Psoas muscle (tissue), 8 donors: Measurements from ENCODE around the gene EIF3A. TPM values are rescaled to one million over a fixed set of nuclear protein-coding genes. Genes with fewer than 3 reads are reported as not detected.

Experiments
- ATAC-seq, 4 donors: fragments of 200-7000 bp; cut with Tn5 transposase; one replicate each; pipeline ENCODE4 v1.9.1; 2020; ENCODE audit warnings: moderate library complexity in 3 of 4, mild to moderate bottlenecking in 2 of 4
- DNase-seq, 2 donors: peaks; one replicate each; pipeline ENCODE4 v3.0.0-alpha.2; 2020
- H3K27ac ChIP-seq: fragments of 200-600 bp; one replicate; pipeline ENCODE4 v1.8.0; 2022
- H3K27me3 ChIP-seq, 3 donors: fragments of 200-600 bp in 1 of 3; one replicate each; pipeline versions ENCODE4 v1.6.1 to v1.8.0; 2013 to 2022; ENCODE audit warnings: low read length in 2 of 3, mild to moderate bottlenecking in 2 of 3, moderate library complexity in 1 of 3; ENCODE audit not compliant: insufficient read depth in 3 of 3
- H3K36me3 ChIP-seq, 2 donors: fragments of 200-600 bp in 1 of 2; one replicate each; pipeline versions ENCODE4 v1.6.1 to v1.8.0; 2013 to 2022; ENCODE audit warnings: low read depth in 1 of 2, mild to moderate bottlenecking in 1 of 2, moderate library complexity in 1 of 2; ENCODE audit not compliant: insufficient read depth in 1 of 2
- H3K4me1 ChIP-seq: fragments of 200-600 bp; one replicate; pipeline ENCODE4 v1.8.0; 2022
- H3K4me3 ChIP-seq: fragments of 200-600 bp; one replicate; pipeline ENCODE4 v1.8.0; 2022; ENCODE audit warnings: mild to moderate bottlenecking
- H3K9me3 ChIP-seq: fragments of 200-600 bp; one replicate; pipeline ENCODE4 v1.8.0; 2022
- WGBS, 3 donors: extraction: QIAGEN DNeasy Blood & Tissue Kit; methylation state at CpG; one replicate each; pipeline versions ENCODE4 v1.1.6 to v1.1.7; 2013; 5-methylcytosine and 5-hydroxymethylcytosine counted together
- intact Hi-C, 2 donors: fragments of 100-400 bp; cut with DNase I; formaldehyde crosslinking; loops; one replicate each; pipeline versions ENCODE4 v1.11.0 to v1.14.2; 2022
- polyA plus RNA-seq, 3 donors: library from polyadenylated mRNA; stranded (reverse); fragments of 200-250 nt; gene quantifications; one replicate each; pipeline ENCODE4 v1.2.3, GENCODE V29; 2013
- total RNA-seq, 4 donors: library from RNA; stranded (reverse); fragmentation: NEBNext Ultra II Directional in 2 of 4; extraction: Animal tissue kit (Norgen Biotek cat#: 25700) in 2 of 4; gene quantifications; one replicate each; pipeline versions ENCODE4 v1.2.1 to v1.2.4, GENCODE V29; 2021 to 2023
- TF ChIP-seq, protein P1 (sequence below): fragments of 200-600 bp; IDR thresholded peaks from one replicate; pipeline ENCODE4 v1.8.0; 2022; ENCODE audit warnings: antibody characterized with exemption
- donor health status: healthy with polysubstance abuse.
- donor health status: DM: no; HTN: no; CAD: no; lungs with moderate emphysema.
- donor health status: Bipolar disorder and iron deficiency.
- donor health status: healthy.
- donor health status: DM: yes; HTN: yes; CAD: no.
- donor health status: DM: no; HTN: no; CAD: no.
- donor health status: DM: no; HTN: no; CAD: no.
- donor health status: DM: yes; HTN: yes; CAD: no.

The EIF3A gene
- total and polyA plus RNA-seq, 7 donors: 71.3 to 226 (median 148) TPM

DNA sequence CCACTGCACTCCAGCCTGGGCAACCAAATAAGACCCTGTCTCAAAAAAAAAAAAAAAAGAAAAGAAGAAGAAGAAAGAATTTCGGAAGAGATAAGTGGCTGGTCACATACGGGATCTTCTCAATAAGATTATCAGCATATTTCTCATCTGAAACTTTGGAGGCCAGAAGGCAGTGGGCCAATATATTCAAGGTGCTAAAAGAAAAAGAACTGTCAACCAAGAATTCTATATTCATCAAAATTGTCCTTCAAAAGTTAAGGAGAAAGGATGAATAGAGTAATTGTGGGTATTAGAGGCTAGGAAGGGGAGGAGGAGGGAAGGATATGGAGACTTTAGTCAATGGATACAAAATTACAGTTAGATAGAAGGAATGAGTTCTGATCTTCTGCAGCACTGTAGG, 95.0 kb downstream of the EIF3A start:
- Histone ChIP-seq H3K36me3 (no peaks in the 10 kb centered on the region), H3K4me1 (no peaks in the 10 kb centered on the region), H3K9me3 (peaks cover 14% of the 10 kb centered on the region), H3K27me3 (no peaks in the 10 kb centered on the region), H3K4me3 (no peak overlapping the region), H3K27ac (no peak overlapping the region)
- ATAC-seq (no peak), DNase-seq (no peak)
- TF ChIP-seq, protein P1, sequence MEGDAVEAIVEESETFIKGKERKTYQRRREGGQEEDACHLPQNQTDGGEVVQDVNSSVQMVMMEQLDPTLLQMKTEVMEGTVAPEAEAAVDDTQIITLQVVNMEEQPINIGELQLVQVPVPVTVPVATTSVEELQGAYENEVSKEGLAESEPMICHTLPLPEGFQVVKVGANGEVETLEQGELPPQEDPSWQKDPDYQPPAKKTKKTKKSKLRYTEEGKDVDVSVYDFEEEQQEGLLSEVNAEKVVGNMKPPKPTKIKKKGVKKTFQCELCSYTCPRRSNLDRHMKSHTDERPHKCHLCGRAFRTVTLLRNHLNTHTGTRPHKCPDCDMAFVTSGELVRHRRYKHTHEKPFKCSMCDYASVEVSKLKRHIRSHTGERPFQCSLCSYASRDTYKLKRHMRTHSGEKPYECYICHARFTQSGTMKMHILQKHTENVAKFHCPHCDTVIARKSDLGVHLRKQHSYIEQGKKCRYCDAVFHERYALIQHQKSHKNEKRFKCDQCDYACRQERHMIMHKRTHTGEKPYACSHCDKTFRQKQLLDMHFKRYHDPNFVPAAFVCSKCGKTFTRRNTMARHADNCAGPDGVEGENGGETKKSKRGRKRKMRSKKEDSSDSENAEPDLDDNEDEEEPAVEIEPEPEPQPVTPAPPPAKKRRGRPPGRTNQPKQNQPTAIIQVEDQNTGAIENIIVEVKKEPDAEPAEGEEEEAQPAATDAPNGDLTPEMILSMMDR: no peak
- WGBS, 3 donors: 87 to 93% (median 88%) methylated on average over 2 of the region's 2 CpGs
- intact Hi-C loops: no loop called here

Other genes with a start within 250 kb of the EIF3A start
- 10 to 100 TPM in 3 of 4 donors, 1 to 10 TPM in 1; 9.7 to 59.4 (median 17.1) TPM for gene NANOS1, start 51.1 kb downstream of the EIF3A start, total RNA-seq
- 10 to 100 TPM in 2 of 3 donors, 1 to 10 TPM in 1; 1.4 to 32.8 (median 30.7) TPM for gene NANOS1, start 51.1 kb downstream of the EIF3A start, polyA plus RNA-seq
- 10 to 100 TPM; 13.9 to 22.1 (median 20.1) TPM for gene DENND10, start 23.3 kb upstream of the EIF3A start, total RNA-seq
- 10 to 100 TPM in 2 of 3 donors, 1 to 10 TPM in 1; 6.6 to 27.9 (median 12.9) TPM for gene DENND10, start 23.3 kb upstream of the EIF3A start, polyA plus RNA-seq
- gene SFXN4, start 84.9 kb upstream of the EIF3A start, total RNA-seq: 10 to 100 TPM; 37.1 to 48.9 (median 43.9) TPM
- gene SFXN4, start 84.9 kb upstream of the EIF3A start, polyA plus RNA-seq: 10 to 100 TPM; 49.0 to 67.2 (median 65.7) TPM
- gene PRDX3, start 98.0 kb upstream of the EIF3A start, total RNA-seq: 100 to 1,000 TPM; 186 to 212 (median 201) TPM
- gene PRDX3, start 98.0 kb upstream of the EIF3A start, polyA plus RNA-seq: 100 to 1,000 TPM; 182 to 331 (median 204) TPM
- 10 to 100 TPM in 2 of 4 donors, 1 to 10 TPM in 2; 8.0 to 15.5 (median 10.1) TPM for gene GRK5, start 126.8 kb upstream of the EIF3A start, total RNA-seq
- 1 to 10 TPM; 7.0 to 7.7 (median 7.3) TPM for gene GRK5, start 126.8 kb upstream of the EIF3A start, polyA plus RNA-seq